HEK293 (cell line): ENCODE data around the gene GPR153.

Experiments
- CTCF ChIA-PET: fragments of 350-600 bp; formaldehyde crosslinking; extraction: SDS; loops from one replicate; lab custom pipeline; 2021; ENCODE audit warnings: antibody characterized with exemption; lab: Yijun Ruan, JAX
- POLR2A ChIA-PET: fragments of 300-600 bp; formaldehyde crosslinking; extraction: SDS; loops from one replicate; lab custom pipeline; 2020; ENCODE audit warnings: antibody characterized with exemption, inconsistent platforms; lab: Yijun Ruan, JAX
- H3K27ac ChIP-seq: fragments of 200-500 bp; sonication (Bioruptor generic); 2 replicates; pipeline ENCODE4 v1.5.1; 2014; ENCODE audit warnings: low read depth, low read length, control low read depth, inconsistent platforms; ENCODE audit errors: extremely low read depth
- H3K36me3 ChIP-seq, 2 experiments: fragments of 200-500 bp in 1 of 2; sonication (Bioruptor generic) in 1 of 2; 1 replicate in 1 of 2; 2 replicates in 1 of 2; pipeline ENCODE4 v1.5.1; 2014 to 2017; ENCODE audit warnings: inconsistent platforms in 2 of 2, low read length in 2 of 2; ENCODE audit not compliant: control insufficient read depth in 2 of 2, insufficient read depth in 1 of 2
- H3K4me1 ChIP-seq: fragments of 200-500 bp; sonication (Bioruptor generic); 2 replicates; pipeline ENCODE4 v1.5.1; 2014; ENCODE audit warnings: mild to moderate bottlenecking, low read length, inconsistent platforms; ENCODE audit not compliant: control insufficient read depth, insufficient read depth
- H3K4me3 ChIP-seq: 2 replicates; pipeline ENCODE4 v1.5.1; 2011; ENCODE audit warnings: low read depth, mild to moderate bottlenecking, control low read depth, low read length, moderate library complexity
- H3K9me3 ChIP-seq: fragments of 200-500 bp; sonication (Bioruptor generic); 2 replicates; pipeline ENCODE4 v1.5.1; 2014; ENCODE audit warnings: low read depth, low read length, inconsistent platforms; ENCODE audit not compliant: control insufficient read depth, insufficient read depth
- INSM2 ChIP-seq: fragments of 450-650 bp; formaldehyde crosslinking; IDR thresholded peaks from 2 replicates; pipeline ENCODE4 v1.5.1; 2016; ENCODE audit warnings: missing biosample characterization, missing genetic modification characterization
- MYNN ChIP-seq: fragments of 450-650 bp; formaldehyde crosslinking; IDR thresholded peaks from 2 replicates; pipeline ENCODE4 v1.5.1; 2016; ENCODE audit warnings: missing biosample characterization, missing genetic modification characterization, borderline replicate concordance
- PATZ1 ChIP-seq: fragments of 450-650 bp; formaldehyde crosslinking; IDR thresholded peaks from 2 replicates; pipeline ENCODE4 v1.5.1; 2016; ENCODE audit warnings: missing biosample characterization, missing genetic modification characterization
- TSHZ1 ChIP-seq: fragments of 450-650 bp; formaldehyde crosslinking; IDR thresholded peaks from 2 replicates; pipeline ENCODE4 v1.5.1; 2016; ENCODE audit warnings: missing biosample characterization, missing genetic modification characterization, borderline replicate concordance
- WT1 ChIP-seq: fragments of 450-650 bp; formaldehyde crosslinking; IDR thresholded peaks from 2 replicates; pipeline ENCODE4 v1.5.1; 2016; ENCODE audit warnings: missing biosample characterization, missing genetic modification characterization
- YY2 ChIP-seq: fragments of 450-650 bp; formaldehyde crosslinking; IDR thresholded peaks from 2 replicates; pipeline ENCODE4 v1.5.1; 2016; ENCODE audit warnings: missing biosample characterization, missing genetic modification characterization
- ZBTB8A ChIP-seq: fragments of 450-650 bp; formaldehyde crosslinking; IDR thresholded peaks from 2 replicates; pipeline ENCODE4 v1.5.1; 2016; ENCODE audit warnings: missing biosample characterization, missing genetic modification characterization
- ZFP37 ChIP-seq: fragments of 450-650 bp; formaldehyde crosslinking; IDR thresholded peaks from 2 replicates; pipeline ENCODE4 v1.5.1; 2016; ENCODE audit warnings: missing biosample characterization, missing genetic modification characterization
- ZFP41 ChIP-seq: fragments of 450-650 bp; formaldehyde crosslinking; IDR thresholded peaks from 2 replicates; pipeline ENCODE4 v1.5.1; 2016; ENCODE audit warnings: missing biosample characterization, missing genetic modification characterization, borderline replicate concordance
- ZNF157 ChIP-seq: fragments of 450-650 bp; formaldehyde crosslinking; IDR thresholded peaks from 2 replicates; pipeline ENCODE4 v1.5.1; 2016; ENCODE audit warnings: missing biosample characterization, missing genetic modification characterization
- ZNF169 ChIP-seq: fragments of 450-650 bp; formaldehyde crosslinking; IDR thresholded peaks from 2 replicates; pipeline ENCODE4 v1.5.1; 2016; ENCODE audit warnings: missing biosample characterization, missing genetic modification characterization
- ZNF280C ChIP-seq: fragments of 450-650 bp; formaldehyde crosslinking; IDR thresholded peaks from 2 replicates; pipeline ENCODE4 v1.5.1; 2016; ENCODE audit warnings: missing biosample characterization, missing genetic modification characterization
- ZNF292 ChIP-seq: fragments of 450-650 bp; formaldehyde crosslinking; IDR thresholded peaks from 2 replicates; pipeline ENCODE4 v1.5.1; 2016; ENCODE audit warnings: low read depth, missing biosample characterization, missing genetic modification characterization, borderline replicate concordance
- ZNF398 ChIP-seq: fragments of 450-650 bp; formaldehyde crosslinking; IDR thresholded peaks from 2 replicates; pipeline ENCODE4 v1.5.1; 2017; ENCODE audit warnings: missing biosample characterization, missing genetic modification characterization
- ZNF521 ChIP-seq: fragments of 450-650 bp; formaldehyde crosslinking; IDR thresholded peaks from 2 replicates; pipeline ENCODE4 v1.5.1; 2017; ENCODE audit warnings: missing biosample characterization, mild to moderate bottlenecking, missing genetic modification characterization
- ZNF571 ChIP-seq: fragments of 450-650 bp; formaldehyde crosslinking; IDR thresholded peaks from 2 replicates; pipeline ENCODE4 v1.5.0; 2017; ENCODE audit warnings: missing biosample characterization, missing genetic modification characterization
- ZNF580 ChIP-seq: fragments of 450-650 bp; formaldehyde crosslinking; IDR thresholded peaks from 2 replicates; pipeline ENCODE4 v1.5.1; 2016; ENCODE audit warnings: missing biosample characterization, missing genetic modification characterization
- ZNF585B ChIP-seq: fragments of 450-650 bp; formaldehyde crosslinking; IDR thresholded peaks from 2 replicates; pipeline ENCODE4 v1.5.1; 2016; ENCODE audit warnings: missing biosample characterization, missing genetic modification characterization
- ZNF704 ChIP-seq: fragments of 450-650 bp; formaldehyde crosslinking; IDR thresholded peaks from 2 replicates; pipeline ENCODE4 v1.5.1; 2016; ENCODE audit warnings: missing biosample characterization, missing genetic modification characterization
- ZNF776 ChIP-seq: fragments of 450-650 bp; formaldehyde crosslinking; IDR thresholded peaks from 2 replicates; pipeline ENCODE4 v1.5.0; 2017; ENCODE audit warnings: missing biosample characterization, missing genetic modification characterization, borderline replicate concordance
- ZNF791 ChIP-seq: fragments of 450-650 bp; formaldehyde crosslinking; IDR thresholded peaks from 2 replicates; pipeline ENCODE4 v1.5.1; 2016; ENCODE audit warnings: missing biosample characterization, missing genetic modification characterization
- ZNF837 ChIP-seq: fragments of 450-650 bp; formaldehyde crosslinking; IDR thresholded peaks from 2 replicates; pipeline ENCODE4 v1.5.1; 2016; ENCODE audit warnings: missing biosample characterization, missing genetic modification characterization
- ZNF843 ChIP-seq: fragments of 450-650 bp; formaldehyde crosslinking; IDR thresholded peaks from 2 replicates; pipeline ENCODE4 v1.5.1; 2016; ENCODE audit warnings: missing biosample characterization, missing genetic modification characterization

The GPR153 gene

GRCh38 chr1:6234502-6235295, 26.2 kb downstream of the GPR153 start:
- H3K36me3 ChIP-seq: peaks cover 36 to 49% of the 10 kb centered on the region in 2 experiments
- H3K9me3 ChIP-seq: no peaks in the 10 kb centered on the region
- H3K4me1 ChIP-seq: no peaks in the 10 kb centered on the region
- peak overlapping the region; percentile 89; the same call in 1 of the 2 replicates for H3K27ac ChIP-seq
- CTCF ChIA-PET: interaction anchor here (0.7 to 1.2 kb wide), 4 partner anchors 10 to 203 kb away, joined by 3 to 4 read pairs (median 4); no protein-coding TSS in a partner anchor
- H3K4me3 ChIP-seq: peak overlapping the region; percentile 92
- POLR2A ChIA-PET: interaction anchor here (0.6 to 2.4 kb wide), 9 partner anchors 8 to 225 kb away, joined by 3 to 14 read pairs (median 4); partner anchors contain the start of gene RNF207
- no peak for TF ChIP-seq ZNF521 (tag by site-specific recombination)
- no peak for TF ChIP-seq ZNF292 (tag by site-specific recombination)
- TF ChIP-seq ZBTB8A (tag by site-specific recombination): peak; percentile 40
- TF ChIP-seq ZNF585B (tag by site-specific recombination): no peak
- TF ChIP-seq TSHZ1 (tag by site-specific recombination): no peak
- no peak for TF ChIP-seq ZNF843 (tag by site-specific recombination)
- peak; percentile 83 for TF ChIP-seq PATZ1
- TF ChIP-seq YY2 (tag by site-specific recombination): no peak
- TF ChIP-seq ZNF776 (tag by site-specific recombination): no peak
- no peak for TF ChIP-seq ZFP37
- TF ChIP-seq WT1 (tag by site-specific recombination): no peak
- TF ChIP-seq ZNF398 (tag by site-specific recombination): 0 out of 2 replicates have a peak, but pooled peaks have one; percentile 12
- TF ChIP-seq INSM2 (tag by site-specific recombination): no peak
- TF ChIP-seq ZNF169 (tag by site-specific recombination): no peak
- no peak for TF ChIP-seq ZNF791 (tag by site-specific recombination)
- no peak for TF ChIP-seq ZNF837 (tag by site-specific recombination)
- TF ChIP-seq ZFP41: no peak
- no peak for TF ChIP-seq ZNF157
- no peak for TF ChIP-seq MYNN (tag by site-specific recombination)
- no peak for TF ChIP-seq ZNF280C (tag by site-specific recombination)
- TF ChIP-seq ZNF580 (tag by site-specific recombination): no peak
- no peak for TF ChIP-seq ZNF704 (tag by site-specific recombination)
- no peak for TF ChIP-seq ZNF571 (tag by site-specific recombination)
